HG03558 (cell line): ENCODE measurements around the gene REEP1.

Experiments
- ATAC-seq: cut with Tn5 transposase; IDR thresholded peaks from one replicate; pipeline ENCODE4 v1.9.1; 2021; ENCODE audit warnings: moderate number of reproducible peaks; ENCODE audit not compliant: unreplicated experiment; ENCODE audit errors: extremely low read depth

The REEP1 gene, protein sequence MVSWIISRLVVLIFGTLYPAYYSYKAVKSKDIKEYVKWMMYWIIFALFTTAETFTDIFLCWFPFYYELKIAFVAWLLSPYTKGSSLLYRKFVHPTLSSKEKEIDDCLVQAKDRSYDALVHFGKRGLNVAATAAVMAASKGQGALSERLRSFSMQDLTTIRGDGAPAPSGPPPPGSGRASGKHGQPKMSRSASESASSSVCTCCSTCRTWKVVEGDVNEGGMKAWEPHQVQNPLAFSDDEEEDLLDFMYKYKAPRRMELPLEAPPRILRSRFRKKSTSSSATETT

DNA sequence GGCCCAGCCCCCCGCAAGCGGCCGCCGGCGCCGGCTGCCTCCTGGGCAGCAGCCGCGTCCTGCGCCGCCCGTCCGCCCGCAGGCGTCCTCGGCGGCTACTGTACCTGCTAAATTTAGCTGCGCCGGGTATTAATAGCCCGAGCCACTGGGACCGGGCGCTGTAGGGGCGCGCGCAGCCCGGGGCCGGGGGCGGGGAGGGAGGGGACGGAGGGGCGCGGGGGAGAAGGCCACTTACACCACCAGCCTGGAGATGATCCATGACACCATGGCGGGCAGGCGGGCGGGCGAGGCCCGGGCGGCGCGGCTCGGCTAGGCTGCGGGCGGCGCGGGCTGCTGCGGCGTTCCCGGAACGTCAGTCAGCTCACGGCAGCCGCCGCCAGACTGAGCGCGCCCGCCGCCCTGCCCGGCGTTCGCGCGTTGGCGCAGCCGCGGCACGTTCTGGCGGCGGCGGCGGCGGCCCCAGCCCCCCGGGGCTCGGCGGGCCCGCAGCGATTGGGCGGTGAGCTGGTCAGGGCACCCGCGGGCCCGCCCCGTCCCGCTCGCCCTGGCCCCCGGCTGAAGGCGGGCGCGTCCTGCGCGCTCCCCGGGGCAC is at the start of gene REEP1:
TSS of gene REEP1 (minus strand) at position 383 of the 592 bp plus-strand sequence. CDS start at position 267, 116 bp downstream.
- no peak for ATAC-seq

GRCh38 chr2:86383844-86384243 is 46.4 kb upstream of the REEP1 start:
- no peak for ATAC-seq

DNA sequence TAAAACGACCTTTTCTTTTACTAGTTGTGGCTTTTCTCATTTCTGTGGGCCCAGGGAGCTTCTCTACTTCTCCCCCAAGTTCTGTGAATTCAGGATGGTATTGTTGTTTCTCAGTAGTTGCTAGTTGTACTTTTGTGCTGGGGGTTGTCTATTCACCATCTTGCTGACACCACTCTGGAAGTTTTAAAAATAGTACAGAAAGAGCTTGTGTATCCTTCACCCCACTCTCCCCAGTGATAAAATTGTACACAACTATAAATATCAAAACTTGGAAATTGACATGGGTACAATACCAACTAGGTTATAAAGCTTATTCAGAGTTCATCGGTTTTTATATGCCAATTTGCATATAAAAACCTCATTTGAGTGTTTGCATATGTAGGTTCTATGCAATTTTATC is 45.3 kb upstream of the REEP1 start:
- ATAC-seq: no peak

- ATAC-seq: no peak
Observed at GRCh38 chr2:86382108-86382507, 44.7 kb upstream of the REEP1 start.

GRCh38 chr2:86378469-86378868 is 41.0 kb upstream of the REEP1 start:
- no peak for ATAC-seq

GRCh38 chr2:86375623-86376022 is 38.2 kb upstream of the REEP1 start:
- no peak for ATAC-seq

- no peak for ATAC-seq
Observed at GRCh38 chr2:86372641-86373502, 35.4 kb upstream of the REEP1 start.

GRCh38 chr2:86372133-86372532 is 34.7 kb upstream of the REEP1 start:
- ATAC-seq: no peak

GRCh38 chr2:86371527-86371926 is 34.1 kb upstream of the REEP1 start:
- ATAC-seq: no peak

DNA sequence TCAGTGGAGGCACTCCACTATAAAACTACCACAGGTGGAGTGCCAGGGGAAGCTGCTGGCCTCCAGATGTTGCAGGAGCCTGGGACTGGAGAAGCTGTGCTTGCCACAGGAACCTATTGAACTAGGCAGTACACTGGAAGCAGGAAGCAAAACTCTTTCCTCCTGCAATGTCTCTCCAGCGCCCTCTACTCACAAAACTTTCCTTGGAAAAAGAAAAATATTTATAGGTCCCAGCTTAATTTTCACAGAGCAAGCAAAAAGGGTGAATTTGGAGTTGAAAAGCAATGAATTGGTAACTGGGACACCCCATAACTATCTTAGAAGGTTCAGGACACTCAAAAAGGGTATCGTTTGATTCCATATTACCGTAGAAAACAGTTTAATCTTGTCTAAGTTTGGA is 33.2 kb upstream of the REEP1 start:
- no peak for ATAC-seq

DNA sequence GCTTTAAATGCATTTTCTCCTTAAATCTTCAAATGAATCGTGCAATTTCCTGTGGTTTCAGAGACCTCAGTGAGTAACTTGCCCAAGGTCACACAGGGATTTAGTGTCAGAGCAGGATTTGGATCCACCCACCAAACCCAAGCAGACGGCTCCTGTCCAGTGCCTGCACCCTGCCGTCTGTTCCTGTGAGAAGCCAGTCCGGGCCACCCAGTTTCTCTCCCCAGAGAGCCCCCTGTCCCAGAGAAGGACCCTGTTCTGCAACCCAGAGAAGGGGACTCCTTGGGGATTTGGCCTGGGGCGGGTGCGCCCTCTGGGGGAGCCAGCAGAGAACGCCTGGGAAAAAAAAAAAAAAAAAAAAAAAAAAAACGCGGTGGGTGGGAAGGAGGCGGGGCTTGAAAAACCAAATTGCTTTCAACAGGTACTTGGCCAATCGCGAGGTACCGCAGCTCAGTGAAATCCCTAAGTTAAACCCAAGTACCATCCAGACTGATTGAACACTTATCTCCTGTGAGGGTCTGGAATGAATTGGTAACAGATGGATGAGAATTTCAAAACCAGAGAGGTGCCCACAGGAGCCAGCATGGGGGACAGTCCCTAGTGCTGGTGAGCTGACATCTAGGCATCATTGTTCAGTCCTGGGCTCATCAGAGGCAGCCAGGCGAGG is 30.9 kb upstream of the REEP1 start:
- no peak for ATAC-seq

DNA sequence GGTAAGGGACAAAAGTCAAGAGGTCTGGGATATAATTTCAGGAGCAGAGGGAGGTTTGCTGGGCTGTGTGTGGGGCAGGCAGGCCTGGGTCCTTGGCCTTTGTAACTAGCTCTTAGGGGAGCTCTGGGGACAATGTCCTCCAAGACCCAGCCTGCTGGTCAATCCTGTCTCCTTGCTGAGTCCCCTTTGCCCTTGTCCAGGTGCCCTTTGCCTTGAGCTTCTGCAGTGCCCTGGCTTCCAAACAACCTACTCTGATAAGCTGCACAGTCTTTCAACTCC is 30.0 kb upstream of the REEP1 start:
- ATAC-seq: no peak

DNA sequence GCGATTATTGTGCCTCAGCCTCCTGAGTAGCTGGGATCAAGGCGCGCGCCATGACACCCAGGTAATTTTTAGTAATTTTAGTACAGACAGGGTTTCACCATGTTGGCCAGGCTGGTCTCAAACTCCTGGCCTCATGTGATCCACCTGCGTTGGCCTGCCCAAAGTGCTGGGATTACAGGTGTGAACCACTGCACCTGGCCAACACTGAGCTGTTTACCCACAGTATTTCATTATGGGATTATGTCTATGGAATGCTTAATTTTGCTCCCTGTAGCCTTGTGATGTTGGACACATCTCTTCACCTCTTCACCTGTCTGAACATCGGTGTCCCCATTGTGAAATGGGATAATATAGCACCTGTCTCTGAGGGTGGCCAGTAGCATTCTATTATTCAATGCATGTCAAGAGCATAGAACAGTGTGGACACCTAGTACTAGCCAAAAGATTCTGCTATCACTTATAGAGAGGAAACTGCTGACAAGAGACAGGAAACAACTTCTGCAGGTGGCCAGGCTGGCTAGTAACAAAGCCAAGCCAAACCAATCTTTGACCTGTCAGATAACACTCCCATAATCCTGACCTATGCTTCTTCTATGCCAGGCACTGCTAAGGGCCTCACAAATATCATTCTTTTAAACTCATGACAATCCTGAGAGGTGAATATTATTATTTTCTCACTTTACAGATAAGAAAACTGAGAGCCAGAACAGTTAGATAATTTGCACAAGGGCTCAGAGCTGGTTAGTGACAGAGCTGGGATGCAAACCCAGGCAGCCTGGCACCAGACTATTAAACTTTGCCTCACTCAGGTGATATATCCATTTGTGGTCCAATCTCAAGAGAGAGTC is 29.4 kb upstream of the REEP1 start:
- no peak for ATAC-seq

DNA sequence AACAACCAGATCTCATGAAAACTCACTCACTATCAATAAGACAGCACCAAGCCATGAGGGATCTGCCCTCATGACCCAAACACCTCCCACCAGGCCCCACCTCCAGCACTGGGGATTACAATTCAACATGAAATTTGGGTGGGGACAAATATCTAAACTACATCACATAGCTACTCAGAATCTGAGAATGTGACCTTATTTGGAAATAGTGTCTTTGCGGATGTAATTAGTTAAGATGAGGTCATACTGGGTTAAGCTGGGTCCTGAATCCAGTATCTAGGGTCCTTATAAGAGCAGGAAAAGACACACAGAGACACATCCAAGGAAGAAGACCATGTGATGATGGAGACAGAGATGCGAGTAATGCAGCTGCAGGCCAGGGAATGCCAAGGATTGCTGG is 27.5 kb upstream of the REEP1 start:
- ATAC-seq: no peak

DNA sequence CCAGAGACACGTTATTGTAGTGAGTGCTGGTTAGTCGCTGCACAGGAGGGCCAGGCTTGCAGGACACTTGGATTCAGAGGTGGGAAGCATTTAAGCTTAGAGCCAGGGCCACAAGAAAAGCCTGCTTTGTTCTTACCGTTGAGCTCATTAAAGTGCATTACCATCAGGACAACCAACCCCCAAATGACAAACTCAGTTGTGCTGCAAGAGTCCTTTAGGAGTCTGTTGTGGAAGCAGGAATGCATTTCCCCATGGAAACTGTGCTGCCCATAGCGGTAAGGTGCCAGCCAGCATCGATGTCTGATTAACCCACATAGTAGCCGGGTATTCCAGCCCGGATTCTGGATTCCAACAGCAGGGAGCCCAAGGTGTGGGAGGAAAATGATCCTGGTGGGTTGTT is 23.4 kb upstream of the REEP1 start:
- ATAC-seq: no peak

GRCh38 chr2:86358957-86359356 is 21.5 kb upstream of the REEP1 start:
- peak; percentile 70 for ATAC-seq

GRCh38 chr2:86357392-86357963 is 20.1 kb upstream of the REEP1 start:
- no peak for ATAC-seq

GRCh38 chr2:86352727-86353221 is 15.3 kb upstream of the REEP1 start:
- no peak for ATAC-seq

GRCh38 chr2:86352137-86352726 is 14.8 kb upstream of the REEP1 start:
- ATAC-seq: no peak
